ENCODE measurements around the gene SLC66A1. TPM values are rescaled to one million over a fixed set of nuclear protein-coding genes. Genes with fewer than 3 reads are reported as not detected.

Gene SLC66A1
- total RNA-seq, 4 donors from 2014 or later, result 10.0 to 16.5 (median 11.3) TPM

GRCh38 chr1:19347533-19348172, 35.5 kb downstream of the SLC66A1 start:
- DNase-seq (ENCODE audit: extremely low spot score), result no peak
- no peaks in the 10 kb centered on the region for H3K27me3 ChIP-seq
- TF ChIP-seq POLR2A (IDR thresholded peaks at IDR 0.05; ENCODE audit: low read depth) (no peak), CTCF (IDR thresholded peaks at IDR 0.05) (no peak), POLR2AphosphoS5 (IDR thresholded peaks at IDR 0.05) (no peak), EP300 (IDR thresholded peaks at IDR 0.05) (no peak)
- no peak overlapping the region for H3K4me3 ChIP-seq
- WGBS, result 61% methylated on average over 13 of the region's 14 CpGs
- intact Hi-C loops (cut with DNase I), result loop anchor here (5.0 kb wide), 1 partner anchor 35 kb away; no protein-coding TSS in a partner anchor
- H3K9me3 ChIP-seq, result no peaks in the 10 kb centered on the region
- peak overlapping the region in 2 of 4 donors; percentile 7 to 44 for H3K27ac ChIP-seq (replicated peaks in 1 of 4)
- H3K36me3 ChIP-seq, result peaks cover 26 to 82% (median 71%) of the 10 kb centered on the region in 4 donors
- H3K4me1 ChIP-seq, result peaks cover 0 to 78% (median 73%) of the 10 kb centered on the region in 4 donors

- Histone ChIP-seq H3K9me3 (no peaks in the 10 kb centered on the region), H3K36me3 (peaks cover 27 to 82% (median 71%) of the 10 kb centered on the region in 4 donors), H3K4me3 (no peak overlapping the region), H3K27ac (replicated peaks in 1 of 4) (peak overlapping the region; percentile 9 to 44 (median 36)), H3K27me3 (no peaks in the 10 kb centered on the region), H3K4me1 (peaks cover 0 to 80% (median 73%) of the 10 kb centered on the region in 4 donors)
- TF ChIP-seq POLR2AphosphoS5 (IDR thresholded peaks at IDR 0.05) (no peak), CTCF (IDR thresholded peaks at IDR 0.05) (no peak), POLR2A (IDR thresholded peaks at IDR 0.05; ENCODE audit: low read depth) (no peak), EP300 (IDR thresholded peaks at IDR 0.05) (no peak)
- intact Hi-C loops (cut with DNase I), result loop anchor here (5.0 kb wide), 1 partner anchor 34 kb away; no protein-coding TSS in a partner anchor
- no peak for DNase-seq (ENCODE audit: extremely low spot score)
- WGBS, result 56% methylated on average over 10 of the region's 15 CpGs
Observed at GRCh38 chr1:19348441-19349198, 36.5 kb downstream of the SLC66A1 start.

- Histone ChIP-seq H3K36me3 (peaks cover 24 to 82% (median 71%) of the 10 kb centered on the region in 4 donors), H3K4me1 (peaks cover 0 to 80% (median 74%) of the 10 kb centered on the region in 4 donors), H3K27ac (replicated peaks in 1 of 4) (peak overlapping the region in 1 of 4 donors; percentile 44), H3K9me3 (no peaks in the 10 kb centered on the region), H3K4me3 (no peak overlapping the region), H3K27me3 (no peaks in the 10 kb centered on the region)
- WGBS, result 88% methylated on average over 8 of the region's 17 CpGs
- TF ChIP-seq CTCF (IDR thresholded peaks at IDR 0.05), result no peak
- TF ChIP-seq POLR2AphosphoS5 (IDR thresholded peaks at IDR 0.05), result no peak
- no peak for TF ChIP-seq POLR2A (IDR thresholded peaks at IDR 0.05; ENCODE audit: low read depth)
- TF ChIP-seq EP300 (IDR thresholded peaks at IDR 0.05), result no peak
- DNase-seq (ENCODE audit: extremely low spot score), result no peak
- intact Hi-C loops (cut with DNase I), result loop anchor here (5.0 kb wide), 1 partner anchor 32 kb away; no protein-coding TSS in a partner anchor
Observed at GRCh38 chr1:19349999-19350398, 37.9 kb downstream of the SLC66A1 start.

- Histone ChIP-seq H3K4me1 (peaks cover 0 to 75% (median 71%) of the 10 kb centered on the region in 4 donors), H3K36me3 (peaks cover 29 to 82% (median 71%) of the 10 kb centered on the region in 4 donors), H3K9me3 (no peaks in the 10 kb centered on the region), H3K27ac (replicated peaks in 1 of 4) (no peak overlapping the region), H3K4me3 (no peak overlapping the region), H3K27me3 (no peaks in the 10 kb centered on the region)
- intact Hi-C loops (cut with DNase I), result no loop called here
- DNase-seq (ENCODE audit: extremely low spot score), result no peak
- over 99% methylated on average over 5 of the region's 5 CpGs for WGBS
- no peak for TF ChIP-seq EP300 (IDR thresholded peaks at IDR 0.05)
- no peak for TF ChIP-seq POLR2AphosphoS5 (IDR thresholded peaks at IDR 0.05)
- no peak for TF ChIP-seq CTCF (IDR thresholded peaks at IDR 0.05)
- TF ChIP-seq POLR2A (IDR thresholded peaks at IDR 0.05; ENCODE audit: low read depth), result no peak
Observed at GRCh38 chr1:19350566-19350965, 38.4 kb downstream of the SLC66A1 start.
